Esophagus squamous epithelium (tissue), 5 donors: ENCODE results near the gene CAMK4. TPM values are rescaled to one million over a fixed set of nuclear protein-coding genes. Genes with fewer than 3 reads are reported as not detected.

ENCODE experiments used
- DNase-seq: peaks from one replicate; lab custom pipeline; 2025; lab: John Stamatoyannopoulos, UW
- H3K27ac ChIP-seq, 4 donors: fragments of 200-600 bp; sonication (generic); one replicate each; pipeline ENCODE4 v1.5.1; 2016 to 2019; ENCODE audit warnings: mild to moderate bottlenecking in 1 of 4
- H3K27me3 ChIP-seq, 4 donors: fragments of 200-600 bp; sonication (generic); 1 replicate in 3 of 4; 2 replicates in 1 of 4; pipeline versions ENCODE4 v1.5.1 to v1.6.0; 2017 to 2021; ENCODE audit warnings: antibody characterized with exemption in 1 of 4
- H3K36me3 ChIP-seq, 3 donors: fragments of 200-600 bp; sonication (generic); one replicate each; pipeline ENCODE4 v1.5.1; 2016 to 2019
- H3K4me1 ChIP-seq, 3 donors: fragments of 200-600 bp; sonication (generic); one replicate each; pipeline ENCODE4 v1.5.1; 2017 to 2019
- H3K4me3 ChIP-seq, 4 donors: fragments of 200-600 bp; sonication (generic); 1 replicate in 3 of 4; 2 replicates in 1 of 4; pipeline ENCODE4 v1.5.1; 2016 to 2019; ENCODE audit warnings: mild to moderate bottlenecking in 2 of 4, moderate library complexity in 1 of 4
- H3K9me3 ChIP-seq, 3 donors: fragments of 200-600 bp; sonication (generic); one replicate each; pipeline ENCODE4 v1.5.1; 2016 to 2019
- CTCF ChIP-seq, 6 experiments: fragments of 450-650 bp in 4 of 6; fragments of 200-600 bp in 2 of 6; sonication (generic) in 2 of 6; IDR thresholded peaks; one replicate each; pipeline ENCODE4 v1.5.1; 2016 to 2019; ENCODE audit warnings: antibody characterized with exemption in 6 of 6, mild to moderate bottlenecking in 4 of 6, moderate library complexity in 4 of 6
- POLR2A ChIP-seq, 4 donors: fragments of 450-650 bp; IDR thresholded peaks; one replicate each; pipeline ENCODE4 v1.6.1; 2017; ENCODE audit warnings: antibody characterized with exemption in 4 of 4, mild to moderate bottlenecking in 4 of 4, moderate library complexity in 3 of 4
- WGBS, 2 donors: methylation state at CpG; one replicate each; pipeline ENCODE4 v1.1.5; 2018; 5-methylcytosine and 5-hydroxymethylcytosine counted together
- intact Hi-C: fragments of 100-400 bp; cut with DNase I; formaldehyde crosslinking; loops from one replicate; pipeline ENCODE4 v1.15.0; 2022
- total RNA-seq, 4 donors: library from RNA; depleted of rRNA; stranded (reverse); fragments of >200 nt; gene quantifications; one replicate each; pipeline ENCODE4 v1.1.0, GENCODE V29; 2016
- donor health status: DM: yes; HTN: yes; CAD: no.

The CAMK4 gene
- total RNA-seq, 4 donors from 2014 or later, result 1.5 to 3.2 (median 2.6) TPM

GRCh38 chr5:111415053-111415452 lies 190.9 kb downstream of the CAMK4 start:
- Histone ChIP-seq H3K27me3 (no peaks in the 10 kb centered on the region), H3K9me3 (no peaks in the 10 kb centered on the region), H3K4me1 (no peaks in the 10 kb centered on the region), H3K27ac (no peak overlapping the region), H3K4me3 (no peak overlapping the region), H3K36me3 (no peaks in the 10 kb centered on the region)
- no peak for DNase-seq
- TF ChIP-seq POLR2A (IDR thresholded peaks at IDR 0.05), result no peak
- no peak for TF ChIP-seq CTCF (IDR thresholded peaks at IDR 0.05)
- 76 to 83% methylated on average over 3 of the region's 3 CpGs for WGBS, 2 donors
- intact Hi-C loops, result no loop called here

- Histone ChIP-seq H3K4me1 (no peaks in the 10 kb centered on the region), H3K9me3 (no peaks in the 10 kb centered on the region), H3K4me3 (no peak overlapping the region), H3K27ac (no peak overlapping the region), H3K36me3 (no peaks in the 10 kb centered on the region), H3K27me3 (no peaks in the 10 kb centered on the region)
- intact Hi-C loops, result no loop called here
- 63 to 69% methylated on average over 2 of the region's 2 CpGs for WGBS, 2 donors
- DNase-seq, result no peak
- TF ChIP-seq CTCF (IDR thresholded peaks at IDR 0.05) (no peak), POLR2A (IDR thresholded peaks at IDR 0.05) (no peak)
These were observed 198.1 kb downstream of the CAMK4 start for GRCh38 chr5:111422245-111422644.

- Histone ChIP-seq H3K4me1 (no peaks in the 10 kb centered on the region), H3K27ac (no peak overlapping the region), H3K36me3 (no peaks in the 10 kb centered on the region), H3K4me3 (no peak overlapping the region), H3K9me3 (no peaks in the 10 kb centered on the region), H3K27me3 (no peaks in the 10 kb centered on the region)
- TF ChIP-seq CTCF (IDR thresholded peaks at IDR 0.05) (no peak), POLR2A (IDR thresholded peaks at IDR 0.05) (no peak)
- 70 to 87% methylated on average over 4 of the region's 4 CpGs for WGBS, 2 donors
- no peak for DNase-seq
- intact Hi-C loops, result no loop called here
These were observed 198.8 kb downstream of the CAMK4 start for GRCh38 chr5:111422747-111423720.

- H3K4me1 ChIP-seq, result no peaks in the 10 kb centered on the region
- TF ChIP-seq POLR2A (IDR thresholded peaks at IDR 0.05) (no peak), CTCF (IDR thresholded peaks at IDR 0.05) (no peak)
- no peak overlapping the region for H3K4me3 ChIP-seq
- intact Hi-C loops, result no loop called here
- no peak overlapping the region for H3K27ac ChIP-seq
- H3K27me3 ChIP-seq, result no peaks in the 10 kb centered on the region
- no peaks in the 10 kb centered on the region for H3K9me3 ChIP-seq
- no peak for DNase-seq
- 83 to 92% methylated on average over 1 of the region's 1 CpG for WGBS, 2 donors
- H3K36me3 ChIP-seq, result no peaks in the 10 kb centered on the region
These were observed 201.0 kb downstream of the CAMK4 start for GRCh38 chr5:111425205-111425604.

GRCh38 chr5:111427762-111428161 lies 203.6 kb downstream of the CAMK4 start:
- Histone ChIP-seq H3K9me3 (no peaks in the 10 kb centered on the region), H3K36me3 (no peaks in the 10 kb centered on the region), H3K4me1 (no peaks in the 10 kb centered on the region), H3K27me3 (no peaks in the 10 kb centered on the region), H3K27ac (no peak overlapping the region), H3K4me3 (no peak overlapping the region)
- no peak for DNase-seq
- TF ChIP-seq POLR2A (IDR thresholded peaks at IDR 0.05) (no peak), CTCF (IDR thresholded peaks at IDR 0.05) (no peak)
- WGBS, 2 donors, result 87 to 92% methylated on average over 3 to 4 of the region's 5 CpGs
- intact Hi-C loops, result no loop called here
